K562 (cell line): ENCODE results near the gene SYNGR4. TPM values are rescaled to one million over a fixed set of nuclear protein-coding genes. Genes with fewer than 3 reads are reported as not detected.

Source experiments
- HMGXB4 ChIP-seq: sonication (generic); formaldehyde crosslinking; IDR thresholded peaks from 2 replicates; pipeline ENCODE4 v1.8.1; 2023; ENCODE audit warnings: mild to moderate bottlenecking, missing genetic modification reagents
- MEF2A ChIP-seq: IDR thresholded peaks from 2 replicates; pipeline ENCODE4 v1.6.1; 2011; ENCODE audit warnings: low read depth, mild to moderate bottlenecking, low read length, moderate library complexity; ENCODE audit not compliant: control insufficient read depth
- MYC ChIP-seq, 2 experiments: fragments of 250-450 bp in 1 of 2; sonication (Bioruptor Pico) in 1 of 2; IDR thresholded peaks; 2 replicates each; pipeline versions ENCODE4 v1.5.1 to v1.6.1; 2012 to 2021; ENCODE audit warnings: low read depth in 2 of 2, borderline replicate concordance in 1 of 2, improper control_type of control experiment in 1 of 2, low read length in 1 of 2, mild to moderate bottlenecking in 1 of 2, moderate library complexity in 1 of 2
- NCOA2 ChIP-seq, 2 experiments: fragments of 450-650 bp; IDR thresholded peaks; 2 replicates each; pipeline ENCODE4 v1.6.1; 2018; ENCODE audit warnings: mild to moderate bottlenecking in 2 of 2, moderate library complexity in 1 of 2; ENCODE audit not compliant: partially characterized antibody in 2 of 2
- NELFE ChIP-seq: IDR thresholded peaks from 2 replicates; pipeline ENCODE4 v1.6.1; 2011; ENCODE audit warnings: mild to moderate bottlenecking; ENCODE audit not compliant: insufficient read depth, insufficient read length
- NFXL1 ChIP-seq: fragments of 450-650 bp; formaldehyde crosslinking; IDR thresholded peaks from 2 replicates; pipeline ENCODE4 v1.4.0; 2021; ENCODE audit warnings: mild to moderate bottlenecking
- POLR2AphosphoS5 ChIP-seq: IDR thresholded peaks from 2 replicates; pipeline ENCODE4 v1.6.1; 2011; ENCODE audit warnings: mild to moderate bottlenecking, low read depth, low read length, moderate library complexity; ENCODE audit not compliant: control insufficient read depth, insufficient read depth
- RERE ChIP-seq: sonication (generic); formaldehyde crosslinking; IDR thresholded peaks from 2 replicates; pipeline ENCODE4 v1.8.0; 2023; ENCODE audit warnings: missing genetic modification reagents, mild to moderate bottlenecking, borderline replicate concordance
- SP2 ChIP-seq: IDR thresholded peaks from 2 replicates; pipeline ENCODE4 v1.6.1; 2011; ENCODE audit warnings: mild to moderate bottlenecking, low read depth, low read length, moderate library complexity; ENCODE audit not compliant: poor library complexity, severe bottlenecking; ENCODE audit errors: extremely low read depth
- SRSF3 ChIP-seq: fragments of 200-400 bp; formaldehyde crosslinking; IDR thresholded peaks from 2 replicates; pipeline ENCODE4 v1.6.1; 2016; ENCODE audit warnings: mild to moderate bottlenecking, low read length, moderate library complexity; ENCODE audit not compliant: insufficient read depth
- SRSF7 ChIP-seq: fragments of 200-400 bp; formaldehyde crosslinking; optimal IDR thresholded peaks from 2 replicates; pipeline ENCODE3; 2017; ENCODE audit warnings: mild to moderate bottlenecking, low read depth, low read length
- TRIM28 ChIP-seq: fragments of 450-650 bp; IDR thresholded peaks from 2 replicates; pipeline ENCODE4 v1.6.1; 2017
- ZBTB49 ChIP-seq: sonication (generic); formaldehyde crosslinking; IDR thresholded peaks from 2 replicates; pipeline ENCODE4 v1.8.0; 2022; ENCODE audit warnings: missing genetic modification reagents, mild to moderate bottlenecking, borderline replicate concordance
- ZBTB8A ChIP-seq: fragments of 450-650 bp; IDR thresholded peaks from 2 replicates; pipeline ENCODE4 v1.6.1; 2018; ENCODE audit warnings: mild to moderate bottlenecking, moderate library complexity; ENCODE audit not compliant: partially characterized antibody
- ZNF507 ChIP-seq: conservative IDR thresholded peaks from 2 replicates; pipeline ENCODE4 v1.6.1; 2017; ENCODE audit warnings: missing genetic modification characterization, missing compliant biosample characterization
- ZNF696 ChIP-seq: fragments of 250-450 bp; sonication (Bioruptor Pico); conservative IDR thresholded peaks from 2 replicates; pipeline ENCODE4 v1.4.0; 2020; ENCODE audit warnings: mild to moderate bottlenecking, moderate library complexity
- polyA plus RNA-seq, 8 experiments: library from polyadenylated mRNA; depleted of rRNA in 4 of 8; stranded (reverse) in 5 of 8; unstranded in 3 of 8; fragments of >200 nt; fragmentation: Nextera tagmentation in 2 of 8; fragmentation: Illumina TruSeq in 1 of 8; extraction: Ambion mirVana in 2 of 8; extraction: Trizol in 1 of 8; gene quantifications; 2 replicates each; pipeline versions ENCODE4 v1.2.1 to v1.2.3, GENCODE V29; 2011 to 2014; ENCODE audit warnings: inconsistent platforms in 1 of 8, missing spikeins in 1 of 8
- total RNA-seq, 7 experiments: library from RNA; depleted of rRNA in 6 of 7; stranded (reverse); fragments of >200 nt in 6 of 7; fragmentation: Illumina TruSeq in 2 of 7; extraction: Trizol in 2 of 7; gene quantifications; 2 replicates each; pipeline versions ENCODE4 v1.2.1 to v1.2.3, GENCODE V29; 2011 to 2021; ENCODE audit warnings: low replicate concordance in 1 of 7

SYNGR4 gene
- total and polyA plus RNA-seq, 9 of the 15 experiments (the other 6 are each of a cell fraction or from before 2014, with no cell fraction given), result 0.07 to 0.14 TPM; not detected in 7

GRCh38 chr19:48398375-48399235 is 34.4 kb downstream of the SYNGR4 start (continued):
- TF ChIP-seq HMGXB4 (peak; percentile 69; the same call in 1 of the 2 replicates), SRSF7 (no peak), MEF2A (no peak), RERE (CRISPR knock-in tag) (0 out of 2 replicates have a peak, but pooled peaks have one; percentile 65), ZBTB49 (no peak), MYC (IDR thresholded peaks at IDR 0.05; ENCODE audit: low read depth, low read length) (peak; percentile 92), MYC (CRISPR knock-in tag; IDR thresholded peaks at IDR 0.05; ENCODE audit: borderline replicate concordance, low read depth) (no peak), TRIM28 (no peak), POLR2AphosphoS5 (peak; percentile 93), SP2 (no peak), ZBTB8A (no peak), ZNF507 (tag) (no peak), NELFE (no peak), SRSF3 (no peak), ZNF696 (CRISPR knock-in tag) (no peak), NCOA2 (IDR thresholded peaks at IDR 0.05; ENCODE audit: partially characterized antibody in 2 of 2) (no peak), NFXL1 (no peak)
